Liver (tissue), 9 donors: ENCODE data around the gene KRTAP15-1. TPM values are rescaled to one million over a fixed set of nuclear protein-coding genes. Genes with fewer than 3 reads are reported as not detected.

Experiments
- DNase-seq: peaks from one replicate; pipeline ENCODE4 v3.0.0-alpha.2; 2017; ENCODE audit warnings: low spot score
- H3K27ac ChIP-seq, 2 donors: one replicate each; pipeline ENCODE4 v1.7.0; 2013; ENCODE audit warnings: inconsistent platforms in 2 of 2, low read length in 2 of 2, control low read depth in 1 of 2, low read depth in 1 of 2, mild to moderate bottlenecking in 1 of 2
- H3K27me3 ChIP-seq, 4 donors: one replicate each; pipeline versions ENCODE4 v1.6.1 to v1.7.0; 2013; ENCODE audit warnings: low read length in 3 of 4, inconsistent platforms in 1 of 4, mild to moderate bottlenecking in 1 of 4, moderate library complexity in 1 of 4; ENCODE audit not compliant: control insufficient read depth in 4 of 4, insufficient read depth in 4 of 4
- H3K36me3 ChIP-seq, 4 donors: one replicate each; pipeline versions ENCODE4 v1.6.1 to v1.7.0; 2013; ENCODE audit warnings: low read length in 3 of 4, mild to moderate bottlenecking in 3 of 4, low read depth in 1 of 4, moderate library complexity in 1 of 4; ENCODE audit not compliant: control insufficient read depth in 4 of 4, insufficient read depth in 3 of 4
- H3K4me1 ChIP-seq, 4 donors: one replicate each; pipeline versions ENCODE4 v1.6.1 to v1.7.0; 2013; ENCODE audit warnings: low read length in 3 of 4, mild to moderate bottlenecking in 3 of 4, moderate library complexity in 1 of 4; ENCODE audit not compliant: control insufficient read depth in 4 of 4, insufficient read depth in 4 of 4
- H3K4me3 ChIP-seq, 3 donors: one replicate each; pipeline versions ENCODE4 v1.6.1 to v1.7.0; 2013; ENCODE audit warnings: low read length in 3 of 3, control low read depth in 1 of 3, low read depth in 1 of 3, mild to moderate bottlenecking in 1 of 3
- H3K9ac ChIP-seq, 2 donors: one replicate each; pipeline ENCODE4 v1.7.0; 2013; ENCODE audit warnings: low read length in 2 of 2, mild to moderate bottlenecking in 2 of 2, moderate library complexity in 2 of 2, control low read depth in 1 of 2, low read depth in 1 of 2
- H3K9me3 ChIP-seq, 4 donors: one replicate each; pipeline versions ENCODE4 v1.6.1 to v1.7.0; 2013; ENCODE audit warnings: low read length in 3 of 4; ENCODE audit not compliant: control insufficient read depth in 4 of 4
- EGR1 ChIP-seq, 2 donors: IDR thresholded peaks; 2 replicates each; pipeline ENCODE4 v1.6.1; 2016 to 2018; ENCODE audit warnings: antibody characterized with exemption in 2 of 2, low read depth in 2 of 2
- FOXA1 ChIP-seq: IDR thresholded peaks from 2 replicates; pipeline ENCODE4 v1.6.1; 2016; ENCODE audit warnings: antibody characterized with exemption
- FOXA2 ChIP-seq: IDR thresholded peaks from 2 replicates; pipeline ENCODE4 v1.6.1; 2016; ENCODE audit warnings: antibody characterized with exemption
- HNF4A ChIP-seq, 2 donors: conservative IDR thresholded peaks; 2 replicates each; pipeline ENCODE4 v1.6.1; 2016; ENCODE audit warnings: antibody characterized with exemption in 2 of 2, mild to moderate bottlenecking in 2 of 2
- HNF4G ChIP-seq: IDR thresholded peaks from 2 replicates; pipeline ENCODE4 v1.6.1; 2016; ENCODE audit warnings: antibody characterized with exemption
- JUND ChIP-seq, 2 donors: IDR thresholded peaks; 2 replicates each; pipeline ENCODE4 v1.6.1; 2016; ENCODE audit warnings: antibody characterized with exemption in 2 of 2
- NR2F2 ChIP-seq: IDR thresholded peaks from 2 replicates; pipeline ENCODE4 v1.6.1; 2016; ENCODE audit warnings: antibody characterized with exemption
- RAD21 ChIP-seq, 2 donors: IDR thresholded peaks; 2 replicates each; pipeline ENCODE4 v1.6.1; 2016; ENCODE audit warnings: antibody characterized with exemption in 2 of 2, mild to moderate bottlenecking in 2 of 2
- RXRA ChIP-seq, 2 donors: IDR thresholded peaks; 2 replicates each; pipeline ENCODE4 v1.6.1; 2017 to 2018; ENCODE audit warnings: antibody characterized with exemption in 2 of 2, mild to moderate bottlenecking in 1 of 2
- YY1 ChIP-seq: IDR thresholded peaks from 2 replicates; pipeline ENCODE4 v1.6.1; 2016; ENCODE audit warnings: antibody characterized with exemption, mild to moderate bottlenecking
- WGBS: extraction: QIAGEN DNeasy Blood & Tissue Kit; methylation state at CpG from one replicate; pipeline ENCODE4 v1.1.7; 2013; 5-methylcytosine and 5-hydroxymethylcytosine counted together
- polyA plus RNA-seq, 2 donors: library from polyadenylated mRNA; stranded (reverse) in 1 of 2; unstranded in 1 of 2; fragments of 200-250 nt in 1 of 2; fragments of >200 nt in 1 of 2; fragmentation: Nextera tagmentation in 1 of 2; extraction: Ambion mirVana in 1 of 2; gene quantifications; one replicate each; pipeline versions ENCODE4 v1.2.1 to v1.2.3, GENCODE V29; 2013 to 2015
- total RNA-seq, 2 donors: library from RNA; depleted of rRNA; stranded (reverse); fragments of >200 nt; gene quantifications; one replicate each; pipeline ENCODE4 v1.2.3, GENCODE V29; 2014
- TF ChIP-seq, protein P1 (sequence below): IDR thresholded peaks from 2 replicates; pipeline ENCODE4 v1.6.1; 2016; ENCODE audit warnings: antibody characterized with exemption
- TF ChIP-seq, protein P2 (sequence below): fragments of 150-350 bp; IDR thresholded peaks from 2 replicates; pipeline ENCODE4 v1.5.1; 2017; ENCODE audit warnings: improper control_type of control experiment, low read depth, low read length; ENCODE audit not compliant: missing input control
- TF ChIP-seq, protein P3 (sequence below): IDR thresholded peaks from 2 replicates; pipeline ENCODE4 v1.6.1; 2016; ENCODE audit warnings: antibody characterized with exemption, mild to moderate bottlenecking
- TF ChIP-seq, protein P4 (sequence below): IDR thresholded peaks from 2 replicates; pipeline ENCODE4 v1.6.1; 2016; ENCODE audit warnings: antibody characterized with exemption
- TF ChIP-seq, protein P5 (sequence below): IDR thresholded peaks from 2 replicates; pipeline ENCODE4 v1.6.1; 2016; ENCODE audit warnings: antibody characterized with exemption
- donor health status: healthy.
- donor health status: healthy.
- donor health status: healthy.
- donor health status: healthy.
- donor health status: healthy.

The KRTAP15-1 gene
- total and polyA plus RNA-seq, 4 donors: not detected

DNA sequence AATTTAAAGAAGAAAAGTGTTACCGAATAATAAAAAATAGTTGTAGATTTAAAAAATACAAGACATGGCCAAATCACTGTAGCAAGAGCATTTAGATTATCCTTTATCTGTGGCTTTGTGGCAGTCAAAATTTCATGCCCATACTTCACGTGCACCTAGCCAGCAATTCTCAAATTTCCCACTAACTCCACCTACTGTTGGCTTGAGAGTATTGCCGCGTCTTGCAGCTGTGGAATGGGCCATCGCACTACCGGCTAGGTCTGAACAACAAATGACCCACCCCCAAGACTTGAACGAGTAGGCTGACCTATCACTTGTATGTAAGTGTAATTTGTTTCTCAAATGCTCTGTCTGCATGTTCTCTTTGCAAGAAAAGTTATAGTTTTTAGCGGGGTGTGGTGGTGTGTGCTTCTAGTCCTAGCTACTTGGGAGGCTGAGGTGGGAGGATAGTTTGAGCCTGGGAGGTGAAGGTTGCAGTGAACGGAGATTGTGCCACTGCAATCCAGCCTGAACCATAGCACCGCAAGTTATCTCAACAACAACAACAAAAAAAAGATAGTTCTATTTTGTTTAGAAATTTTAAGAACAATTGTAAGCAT is 5.9 kb upstream of the KRTAP15-1 start:
- TF ChIP-seq, protein P1, sequence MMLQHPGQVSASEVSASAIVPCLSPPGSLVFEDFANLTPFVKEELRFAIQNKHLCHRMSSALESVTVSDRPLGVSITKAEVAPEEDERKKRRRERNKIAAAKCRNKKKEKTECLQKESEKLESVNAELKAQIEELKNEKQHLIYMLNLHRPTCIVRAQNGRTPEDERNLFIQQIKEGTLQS: no peak
- TF ChIP-seq RAD21 (IDR thresholded peaks at IDR 0.05) (peak; percentile 48 to 71), HNF4A (conservative IDR thresholded peaks at IDR 0.05) (no peak)
- TF ChIP-seq, protein P2, sequence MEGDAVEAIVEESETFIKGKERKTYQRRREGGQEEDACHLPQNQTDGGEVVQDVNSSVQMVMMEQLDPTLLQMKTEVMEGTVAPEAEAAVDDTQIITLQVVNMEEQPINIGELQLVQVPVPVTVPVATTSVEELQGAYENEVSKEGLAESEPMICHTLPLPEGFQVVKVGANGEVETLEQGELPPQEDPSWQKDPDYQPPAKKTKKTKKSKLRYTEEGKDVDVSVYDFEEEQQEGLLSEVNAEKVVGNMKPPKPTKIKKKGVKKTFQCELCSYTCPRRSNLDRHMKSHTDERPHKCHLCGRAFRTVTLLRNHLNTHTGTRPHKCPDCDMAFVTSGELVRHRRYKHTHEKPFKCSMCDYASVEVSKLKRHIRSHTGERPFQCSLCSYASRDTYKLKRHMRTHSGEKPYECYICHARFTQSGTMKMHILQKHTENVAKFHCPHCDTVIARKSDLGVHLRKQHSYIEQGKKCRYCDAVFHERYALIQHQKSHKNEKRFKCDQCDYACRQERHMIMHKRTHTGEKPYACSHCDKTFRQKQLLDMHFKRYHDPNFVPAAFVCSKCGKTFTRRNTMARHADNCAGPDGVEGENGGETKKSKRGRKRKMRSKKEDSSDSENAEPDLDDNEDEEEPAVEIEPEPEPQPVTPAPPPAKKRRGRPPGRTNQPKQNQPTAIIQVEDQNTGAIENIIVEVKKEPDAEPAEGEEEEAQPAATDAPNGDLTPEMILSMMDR: peak; percentile 58
- WGBS: 31% methylated on average over 10 of the region's 10 CpGs
- H3K4me1 ChIP-seq: no peaks in the 10 kb centered on the region
- H3K27ac ChIP-seq: no peak overlapping the region
- no peaks in the 10 kb centered on the region for H3K9me3 ChIP-seq
- no peak overlapping the region for H3K9ac ChIP-seq
- peaks cover 0 to 3% (median 0%) of the 10 kb centered on the region in 4 donors for H3K27me3 ChIP-seq
- no peaks in the 10 kb centered on the region for H3K36me3 ChIP-seq
- no peak overlapping the region for H3K4me3 ChIP-seq
- DNase-seq: no peak

DNA sequence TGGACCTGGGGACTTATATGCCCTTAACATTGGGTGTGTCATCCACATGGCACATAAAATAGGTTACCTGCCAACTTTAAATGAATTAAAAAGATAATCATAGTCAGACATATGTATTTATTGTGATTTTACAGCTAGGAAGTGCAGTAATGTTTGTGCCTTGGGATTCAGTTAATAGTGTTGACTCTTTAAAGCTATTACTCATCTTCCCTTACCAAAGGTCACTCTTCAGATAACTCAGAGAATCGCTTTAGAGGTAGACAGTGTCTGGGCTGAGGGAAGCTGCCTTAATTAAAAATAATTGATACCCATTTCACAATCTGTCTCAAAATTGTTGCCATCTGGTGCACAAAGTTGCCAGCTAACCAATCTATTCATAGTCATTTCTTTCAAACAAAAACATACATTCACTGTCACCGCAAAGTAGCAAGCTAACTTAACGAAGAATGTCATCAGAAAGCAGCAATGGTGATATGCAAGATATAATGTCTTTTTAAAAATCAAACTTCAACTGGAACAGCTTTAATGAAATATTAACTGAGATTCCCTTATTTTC is 3.0 kb upstream of the KRTAP15-1 start:
- Histone ChIP-seq H3K4me3 (no peak overlapping the region), H3K4me1 (no peaks in the 10 kb centered on the region), H3K9me3 (no peaks in the 10 kb centered on the region), H3K27ac (no peak overlapping the region), H3K27me3 (peaks cover 0 to under 1% (median 0%) of the 10 kb centered on the region in 4 donors), H3K36me3 (no peaks in the 10 kb centered on the region), H3K9ac (no peak overlapping the region)
- TF ChIP-seq, protein P2: no peak
- TF ChIP-seq HNF4A (conservative IDR thresholded peaks at IDR 0.05): no peak
- no peak for TF ChIP-seq YY1
- TF ChIP-seq, protein P3, sequence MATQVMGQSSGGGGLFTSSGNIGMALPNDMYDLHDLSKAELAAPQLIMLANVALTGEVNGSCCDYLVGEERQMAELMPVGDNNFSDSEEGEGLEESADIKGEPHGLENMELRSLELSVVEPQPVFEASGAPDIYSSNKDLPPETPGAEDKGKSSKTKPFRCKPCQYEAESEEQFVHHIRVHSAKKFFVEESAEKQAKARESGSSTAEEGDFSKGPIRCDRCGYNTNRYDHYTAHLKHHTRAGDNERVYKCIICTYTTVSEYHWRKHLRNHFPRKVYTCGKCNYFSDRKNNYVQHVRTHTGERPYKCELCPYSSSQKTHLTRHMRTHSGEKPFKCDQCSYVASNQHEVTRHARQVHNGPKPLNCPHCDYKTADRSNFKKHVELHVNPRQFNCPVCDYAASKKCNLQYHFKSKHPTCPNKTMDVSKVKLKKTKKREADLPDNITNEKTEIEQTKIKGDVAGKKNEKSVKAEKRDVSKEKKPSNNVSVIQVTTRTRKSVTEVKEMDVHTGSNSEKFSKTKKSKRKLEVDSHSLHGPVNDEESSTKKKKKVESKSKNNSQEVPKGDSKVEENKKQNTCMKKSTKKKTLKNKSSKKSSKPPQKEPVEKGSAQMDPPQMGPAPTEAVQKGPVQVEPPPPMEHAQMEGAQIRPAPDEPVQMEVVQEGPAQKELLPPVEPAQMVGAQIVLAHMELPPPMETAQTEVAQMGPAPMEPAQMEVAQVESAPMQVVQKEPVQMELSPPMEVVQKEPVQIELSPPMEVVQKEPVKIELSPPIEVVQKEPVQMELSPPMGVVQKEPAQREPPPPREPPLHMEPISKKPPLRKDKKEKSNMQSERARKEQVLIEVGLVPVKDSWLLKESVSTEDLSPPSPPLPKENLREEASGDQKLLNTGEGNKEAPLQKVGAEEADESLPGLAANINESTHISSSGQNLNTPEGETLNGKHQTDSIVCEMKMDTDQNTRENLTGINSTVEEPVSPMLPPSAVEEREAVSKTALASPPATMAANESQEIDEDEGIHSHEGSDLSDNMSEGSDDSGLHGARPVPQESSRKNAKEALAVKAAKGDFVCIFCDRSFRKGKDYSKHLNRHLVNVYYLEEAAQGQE: no peak
- no peak for TF ChIP-seq FOXA1
- TF ChIP-seq JUND (IDR thresholded peaks at IDR 0.05): no peak
- TF ChIP-seq, protein P1: no peak
- TF ChIP-seq, protein P4, sequence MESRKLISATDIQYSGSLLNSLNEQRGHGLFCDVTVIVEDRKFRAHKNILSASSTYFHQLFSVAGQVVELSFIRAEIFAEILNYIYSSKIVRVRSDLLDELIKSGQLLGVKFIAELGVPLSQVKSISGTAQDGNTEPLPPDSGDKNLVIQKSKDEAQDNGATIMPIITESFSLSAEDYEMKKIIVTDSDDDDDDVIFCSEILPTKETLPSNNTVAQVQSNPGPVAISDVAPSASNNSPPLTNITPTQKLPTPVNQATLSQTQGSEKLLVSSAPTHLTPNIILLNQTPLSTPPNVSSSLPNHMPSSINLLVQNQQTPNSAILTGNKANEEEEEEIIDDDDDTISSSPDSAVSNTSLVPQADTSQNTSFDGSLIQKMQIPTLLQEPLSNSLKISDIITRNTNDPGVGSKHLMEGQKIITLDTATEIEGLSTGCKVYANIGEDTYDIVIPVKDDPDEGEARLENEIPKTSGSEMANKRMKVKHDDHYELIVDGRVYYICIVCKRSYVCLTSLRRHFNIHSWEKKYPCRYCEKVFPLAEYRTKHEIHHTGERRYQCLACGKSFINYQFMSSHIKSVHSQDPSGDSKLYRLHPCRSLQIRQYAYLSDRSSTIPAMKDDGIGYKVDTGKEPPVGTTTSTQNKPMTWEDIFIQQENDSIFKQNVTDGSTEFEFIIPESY: no peak
- no peak for TF ChIP-seq RXRA (IDR thresholded peaks at IDR 0.05)
- TF ChIP-seq HNF4G: no peak
- TF ChIP-seq NR2F2: no peak
- TF ChIP-seq, protein P5, sequence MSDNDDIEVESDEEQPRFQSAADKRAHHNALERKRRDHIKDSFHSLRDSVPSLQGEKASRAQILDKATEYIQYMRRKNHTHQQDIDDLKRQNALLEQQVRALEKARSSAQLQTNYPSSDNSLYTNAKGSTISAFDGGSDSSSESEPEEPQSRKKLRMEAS: no peak
- TF ChIP-seq EGR1 (IDR thresholded peaks at IDR 0.05; ENCODE audit: low read depth in 2 of 2): no peak
- no peak for TF ChIP-seq FOXA2
- DNase-seq: no peak
- WGBS: 64% methylated on average over 3 of the region's 3 CpGs
